Motor neuron (in vitro differentiated cells): ENCODE results near the gene SPOCK2. TPM values are rescaled to one million over a fixed set of nuclear protein-coding genes. Genes with fewer than 3 reads are reported as not detected.
"Not testable (repeated sequence)": the region's sequence is repeated elsewhere in the genome, so short reads cannot be mapped to it uniquely, and the experiment has no call there.

Experiments used
- ATAC-seq, 8 experiments: fragments of 200-7000 bp; cut with Tn5 transposase; replicated peaks in 6 of 8; 2 replicates each; pipeline ENCODE4 v1.8.0; 2021; ENCODE audit warnings: mild to moderate bottlenecking in 8 of 8, moderate library complexity in 8 of 8
- H3K27ac ChIP-seq, 2 donors: fragments of 250-450 bp; sonication (Bioruptor Pico); 2 replicates each; pipeline ENCODE4 v1.9.0; 2021; ENCODE audit warnings: antibody characterized with exemption in 2 of 2, mild to moderate bottlenecking in 2 of 2, moderate library complexity in 1 of 2
- H3K4me1 ChIP-seq, 2 donors: fragments of 250-450 bp; sonication (Bioruptor Pico); replicated peaks in 1 of 2; 2 replicates each; pipeline ENCODE4 v1.6.1; 2021; ENCODE audit warnings: antibody characterized with exemption in 2 of 2, mild to moderate bottlenecking in 2 of 2, moderate library complexity in 1 of 2
- H3K4me3 ChIP-seq, 5 donors: fragments of 250-450 bp; sonication (Bioruptor Pico); 2 replicates each; pipeline ENCODE4 v1.9.0; 2021; ENCODE audit warnings: antibody characterized with exemption in 5 of 5, mild to moderate bottlenecking in 5 of 5, moderate library complexity in 4 of 5
- WGBS, 10 experiments: fragments of 450-650 bp; shearing (Covaris generic); methylation state at CpG; one replicate each; pipeline ENCODE4 v1.0.0; 2022; 5-methylcytosine and 5-hydroxymethylcytosine counted together
- in situ Hi-C, 9 experiments: fragments of 400-800 bp; cut with MboI; loops; one replicate each; pipeline ENCODE4 v1.15.0; 2021; ENCODE audit warnings: low sequenced_read_pairs in 9 of 9, low pct_unique_long_range_greater_than_20kb in 2 of 9; ENCODE audit not compliant: unreplicated experiment in 9 of 9
- total RNA-seq, 8 experiments: library from RNA; unstranded; fragments of 300-600 nt; gene quantifications; 2 replicates each; pipeline versions ENCODE4 v1.2.3 to v1.2.4, GENCODE V29; 2022

The SPOCK2 gene
- 10 to 100 TPM in 5 of 8 experiments, 1 to 10 TPM in 1, under 1 TPM in 2; 0.58 to 93.2 (median 23.3) TPM for total RNA-seq

GRCh38 chr10:72087969-72088888, at the start of gene SPOCK2:
Gene SPOCK2, minus strand, starts transcription at chr10:72088551. Its CDS starts 223 bp downstream, at chr10:72088328.
- in situ Hi-C loops, result no loop called here
- 6 to 20% (median 12%) methylated on average over 5 to 23 of the region's 65 CpGs; no CpG with 5 or more reads in 2 of the 10 experiments for WGBS, 10 experiments
- peak within 1 kb of the TSS in 1 of 2 donors; percentile 62 for H3K27ac ChIP-seq
- ATAC-seq, result peak; percentile 42 to 65 (median 60)
- peak within 1 kb of the TSS; percentile 33 to 66 (median 39) for H3K4me3 ChIP-seq
- peaks cover 26 to 32% of the 10 kb centered on the region in 2 donors for H3K4me1 ChIP-seq

GRCh38 chr10:72137583-72137982, 49.2 kb upstream of the SPOCK2 start:
- WGBS, 10 experiments, result 92 to 100% (median 96%) methylated on average over 1 to 7 of the region's 7 CpGs
- no peak overlapping the region for H3K4me3 ChIP-seq
- in situ Hi-C loops, result no loop called here
- H3K27ac ChIP-seq, result no peak overlapping the region
- ATAC-seq, result no peak
- peaks cover 0 to 3% of the 10 kb centered on the region in 2 donors for H3K4me1 ChIP-seq

GRCh38 chr10:72136225-72136624, 47.9 kb upstream of the SPOCK2 start:
- in situ Hi-C loops, ATAC-seq, H3K27ac ChIP-seq, H3K4me1 ChIP-seq, H3K4me3 ChIP-seq: not testable (repeated sequence)
- WGBS, 10 experiments, result 86 to 100% (median 97%) methylated on average over 1 to 6 of the region's 10 CpGs; no CpG with 5 or more reads in 4 of the 10 experiments

- Histone ChIP-seq H3K4me3 (no peak overlapping the region), H3K27ac (no peak overlapping the region), H3K4me1 (no peaks in the 10 kb centered on the region)
- in situ Hi-C loops, result no loop called here
- 74 to 100% (median 86%) methylated on average over 1 to 8 of the region's 10 CpGs for WGBS, 10 experiments
- ATAC-seq, result no peak
These were observed 46.7 kb upstream of the SPOCK2 start for GRCh38 chr10:72134785-72135767.

- H3K27ac ChIP-seq, result no peak overlapping the region
- peaks cover 0 to 2% of the 10 kb centered on the region in 2 donors for H3K4me1 ChIP-seq
- H3K4me3 ChIP-seq, result no peak overlapping the region
- peak in 2 of 8 experiments; percentile 63 to 69 for ATAC-seq
- in situ Hi-C loops, result no loop called here
These were observed 45.2 kb upstream of the SPOCK2 start for GRCh38 chr10:72133517-72133916.

- ATAC-seq, result no peak
- peaks cover 0 to 4% of the 10 kb centered on the region in 2 donors for H3K4me1 ChIP-seq
- no peak overlapping the region for H3K27ac ChIP-seq
- no peak overlapping the region for H3K4me3 ChIP-seq
- WGBS, 10 experiments, result 40 to 100% (median 89%) methylated on average over 1 to 4 of the region's 4 CpGs; no CpG with 5 or more reads in 1 of the 10 experiments
- in situ Hi-C loops, result no loop called here
These were observed 44.5 kb upstream of the SPOCK2 start for GRCh38 chr10:72132854-72133253.

GRCh38 chr10:72127571-72127970, 39.2 kb upstream of the SPOCK2 start:
- H3K4me1 ChIP-seq, result peaks cover 16% of the 10 kb centered on the region in 2 donors
- WGBS, 10 experiments, result 95 to 100% (median 100%) methylated on average over 1 to 2 of the region's 2 CpGs
- no peak overlapping the region for H3K4me3 ChIP-seq
- ATAC-seq, result no peak
- no peak overlapping the region for H3K27ac ChIP-seq
- in situ Hi-C loops, result no loop called here

- in situ Hi-C loops, result no loop called here
- H3K27ac ChIP-seq, result no peak overlapping the region
- 67 to 100% (median 91%) methylated on average over 1 to 3 of the region's 3 CpGs; no CpG with 5 or more reads in 2 of the 10 experiments for WGBS, 10 experiments
- peaks cover 16% of the 10 kb centered on the region in 2 donors for H3K4me1 ChIP-seq
- ATAC-seq, result peak in 5 of 8 experiments; percentile 49 to 82 (median 64)
- H3K4me3 ChIP-seq, result no peak overlapping the region
These were observed 38.5 kb upstream of the SPOCK2 start for GRCh38 chr10:72126872-72127232.

- ATAC-seq, result no peak
- WGBS, 10 experiments, result 40 to 100% (median 86%) methylated on average over 1 to 3 of the region's 3 CpGs
- Histone ChIP-seq H3K4me1 (peaks cover 16% of the 10 kb centered on the region in 2 donors), H3K4me3 (no peak overlapping the region), H3K27ac (no peak overlapping the region)
- in situ Hi-C loops, result no loop called here
These were observed 38.0 kb upstream of the SPOCK2 start for GRCh38 chr10:72126184-72126871.

- no peak overlapping the region for H3K27ac ChIP-seq
- in situ Hi-C loops, result no loop called here
- H3K4me3 ChIP-seq, result no peak overlapping the region
- WGBS, 10 experiments, result 13 to 71% (median 29%) methylated on average over 1 of the region's 1 CpG; no CpG with 5 or more reads in 5 of the 10 experiments
- H3K4me1 ChIP-seq, result peaks cover 16% of the 10 kb centered on the region in 2 donors
- peak in 6 of 8 experiments; percentile 53 to 86 (median 74) for ATAC-seq
These were observed 36.6 kb upstream of the SPOCK2 start for GRCh38 chr10:72124989-72125388.

- Histone ChIP-seq H3K4me3 (no peak overlapping the region), H3K27ac (no peak overlapping the region), H3K4me1 (peaks cover 16% of the 10 kb centered on the region in 2 donors)
- in situ Hi-C loops, result no loop called here
- ATAC-seq, result peak in 1 of 8 experiments; percentile 13
These were observed 36.0 kb upstream of the SPOCK2 start for GRCh38 chr10:72124381-72124780.

GRCh38 chr10:72123616-72124015, 35.3 kb upstream of the SPOCK2 start:
- Histone ChIP-seq H3K4me1 (peaks cover 15 to 16% of the 10 kb centered on the region in 2 donors), H3K27ac (no peak overlapping the region), H3K4me3 (no peak overlapping the region)
- in situ Hi-C loops, result no loop called here
- 53 to 85% (median 61%) methylated on average over 2 to 4 of the region's 4 CpGs for WGBS, 10 experiments
- peak in 1 of 8 experiments; percentile 46 for ATAC-seq
